ENCODE measurements around the gene GJD2. TPM values are rescaled to one million over a fixed set of nuclear protein-coding genes. Genes with fewer than 3 reads are reported as not detected.

Gene GJD2
- total RNA-seq, 1 experiment from 2014 or later, result not detected

DNA sequence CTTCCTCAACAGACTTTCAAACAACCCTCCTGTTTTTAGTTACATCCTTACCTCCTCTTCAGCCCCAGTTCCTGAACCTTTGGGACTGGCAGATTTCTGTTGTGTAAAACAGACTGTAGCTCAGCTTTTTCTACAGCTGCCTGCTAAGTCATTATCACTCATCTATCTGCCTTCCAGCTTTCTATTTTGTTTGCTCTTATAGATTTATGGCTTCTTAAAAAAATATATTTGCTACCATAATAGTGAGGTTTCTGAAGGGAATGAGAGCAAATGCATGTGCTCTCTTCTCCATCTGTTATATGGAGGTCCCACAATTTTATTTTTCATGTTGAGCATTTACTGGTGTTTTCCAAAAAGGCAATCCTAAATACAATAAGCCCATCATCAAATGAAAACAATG is 18.2 kb upstream of the GJD2 start:
- DNase-seq (ENCODE audit: low spot score), result no peak

DNA sequence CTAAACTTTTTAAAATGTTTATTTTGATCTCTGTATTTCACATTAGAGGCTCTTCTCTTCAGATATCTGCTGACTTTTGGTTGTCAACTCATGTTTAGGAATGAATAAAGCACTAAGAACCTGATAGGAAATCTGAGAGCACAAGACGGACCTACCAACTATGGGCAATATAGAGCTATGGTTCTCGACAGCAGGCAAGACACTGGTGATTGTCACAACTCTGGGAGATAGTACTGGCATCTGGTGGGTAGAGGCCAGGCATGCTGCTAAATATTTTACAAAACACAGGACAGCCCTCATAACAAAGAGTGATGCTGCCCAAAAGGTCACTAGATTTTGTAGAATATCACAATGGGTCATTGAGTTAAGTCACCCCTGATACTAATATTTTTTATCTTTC is 17.5 kb upstream of the GJD2 start:
- no peak for DNase-seq (ENCODE audit: low spot score)

DNA sequence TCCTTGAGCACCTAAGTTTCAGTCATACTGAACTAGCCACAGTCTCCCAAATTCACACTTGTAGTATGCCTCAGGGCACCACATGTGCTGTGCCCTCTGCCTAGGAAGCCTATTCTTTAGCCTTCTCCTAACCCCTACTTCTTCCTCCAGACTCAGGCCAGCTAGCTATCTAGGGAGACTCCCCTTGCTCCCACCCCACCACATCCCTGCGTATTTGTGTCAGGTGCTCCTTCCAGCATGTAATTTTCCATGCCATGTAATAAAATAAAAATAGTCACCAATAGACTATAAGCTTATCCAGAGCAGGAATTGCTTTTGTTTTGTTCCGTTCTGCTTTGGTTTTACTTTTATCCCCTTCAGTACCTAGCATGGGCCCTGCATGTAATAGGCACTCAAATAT is 14.9 kb upstream of the GJD2 start:
- no peak for DNase-seq (ENCODE audit: low spot score)

DNA sequence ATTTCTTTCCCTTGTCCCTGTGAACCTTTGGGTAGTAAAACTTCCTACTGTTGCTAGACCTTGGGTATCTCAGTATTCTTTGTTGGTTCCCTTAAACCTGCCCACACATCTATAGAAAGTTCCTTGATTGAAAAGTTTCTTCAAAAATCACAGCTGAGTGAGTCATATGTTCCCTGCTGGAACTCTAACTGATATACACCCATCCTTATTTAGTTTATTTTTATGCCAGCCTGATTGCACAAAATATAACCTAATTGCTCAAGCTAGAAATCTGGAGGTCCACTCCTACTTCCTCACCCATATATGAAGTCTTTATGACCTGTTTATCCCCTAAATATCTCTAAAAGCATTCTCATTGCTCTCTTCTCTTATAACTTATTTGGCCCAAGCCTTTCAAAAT is 13.7 kb upstream of the GJD2 start:
- no peak for DNase-seq (ENCODE audit: low spot score)

DNA sequence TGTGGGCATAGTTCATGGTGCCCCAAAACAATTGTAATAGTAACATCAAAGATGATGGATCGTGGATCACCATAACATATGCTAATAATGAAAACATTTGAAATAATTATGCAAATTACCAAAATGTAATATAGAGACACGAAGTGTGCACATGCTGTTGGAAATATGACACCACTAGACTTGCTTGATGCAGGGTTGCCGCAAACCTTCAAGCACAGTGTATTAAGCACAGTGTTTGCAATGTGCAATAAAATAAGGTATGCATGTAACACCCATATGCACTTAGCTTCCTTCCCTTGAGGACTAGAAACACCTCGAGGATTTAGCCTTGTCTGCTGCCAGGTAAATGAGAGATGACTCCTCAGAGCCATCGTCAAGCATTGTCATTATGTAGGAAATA is 10.9 kb upstream of the GJD2 start:
- no peak for DNase-seq (ENCODE audit: low spot score)

DNA sequence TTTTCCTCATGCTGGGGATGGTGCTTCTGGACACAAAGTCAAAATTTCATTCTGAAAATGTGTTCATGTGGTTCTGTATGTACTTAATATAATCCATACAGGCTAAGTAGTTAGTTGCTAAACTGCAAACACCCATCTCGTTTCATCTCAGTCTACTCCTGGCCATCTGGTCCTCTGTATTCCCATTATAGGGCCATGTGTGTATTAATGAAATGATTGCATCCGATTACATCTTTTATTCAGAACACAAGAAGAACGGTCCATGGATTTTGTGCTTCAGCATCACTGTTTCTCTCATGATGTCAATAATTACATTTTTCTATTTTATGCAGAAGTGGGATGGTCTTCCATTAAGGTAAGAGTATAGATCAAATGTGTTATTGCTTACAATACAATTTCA is 6.1 kb upstream of the GJD2 start:
- DNase-seq (ENCODE audit: low spot score), result no peak

DNA sequence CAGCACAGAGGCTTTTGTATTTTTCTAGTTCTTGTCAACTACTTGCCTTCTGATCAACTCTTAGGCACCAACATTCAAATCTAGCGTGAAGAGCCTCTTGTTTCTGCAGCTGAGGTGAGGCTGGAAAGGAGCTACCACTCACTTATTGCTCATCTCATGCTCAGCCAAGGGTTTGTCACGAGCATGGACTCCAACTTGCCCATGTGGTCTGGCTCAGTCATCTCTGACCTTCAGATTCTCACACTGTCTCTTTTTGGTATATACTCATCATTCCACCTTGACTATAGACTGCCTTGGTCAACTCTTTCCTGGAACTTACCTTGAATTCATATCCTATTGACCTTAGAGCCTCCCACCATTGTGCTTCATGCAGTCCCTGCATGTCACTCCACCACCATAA is 5.2 kb upstream of the GJD2 start:
- no peak for DNase-seq (ENCODE audit: low spot score)

DNA sequence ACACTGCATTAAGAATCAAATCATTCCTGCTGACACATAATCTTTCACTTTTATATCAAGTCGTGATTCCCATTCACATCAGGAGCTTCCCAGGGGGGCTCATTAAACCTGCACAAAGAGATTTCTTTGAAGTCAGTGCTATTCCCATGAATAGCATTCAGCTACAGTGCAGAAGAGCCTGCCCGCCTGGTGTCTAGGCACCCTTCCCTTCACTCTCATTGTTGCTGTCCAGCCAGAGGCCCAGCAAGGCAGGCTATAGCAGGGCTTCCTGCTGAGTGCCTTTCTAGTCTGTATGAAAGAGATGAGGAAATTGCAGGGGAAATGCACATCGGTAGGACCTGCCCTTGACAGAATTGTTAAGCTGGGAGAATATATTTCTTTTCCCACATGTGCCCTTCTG is 4.5 kb upstream of the GJD2 start:
- DNase-seq (ENCODE audit: low spot score), result no peak

DNA sequence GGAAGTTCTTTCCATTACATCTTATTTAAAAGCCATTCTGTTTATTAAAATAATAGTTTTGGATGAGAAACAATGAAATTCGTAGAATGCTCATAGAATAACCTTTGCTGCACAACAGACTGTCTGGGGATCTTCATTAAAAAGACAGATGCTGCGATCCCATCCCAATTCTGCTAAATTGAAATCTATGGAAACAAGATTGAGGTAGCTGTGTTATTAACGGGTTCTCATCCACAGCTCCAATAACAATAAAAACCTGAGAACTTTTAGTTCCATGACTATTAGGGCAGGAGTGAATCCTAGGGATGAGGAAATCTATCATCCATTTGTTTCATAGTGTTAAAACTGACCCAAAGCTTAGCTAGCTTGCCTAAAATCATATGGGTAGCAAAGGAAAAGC is 2.5 kb upstream of the GJD2 start:
- DNase-seq (ENCODE audit: low spot score), result no peak

DNA sequence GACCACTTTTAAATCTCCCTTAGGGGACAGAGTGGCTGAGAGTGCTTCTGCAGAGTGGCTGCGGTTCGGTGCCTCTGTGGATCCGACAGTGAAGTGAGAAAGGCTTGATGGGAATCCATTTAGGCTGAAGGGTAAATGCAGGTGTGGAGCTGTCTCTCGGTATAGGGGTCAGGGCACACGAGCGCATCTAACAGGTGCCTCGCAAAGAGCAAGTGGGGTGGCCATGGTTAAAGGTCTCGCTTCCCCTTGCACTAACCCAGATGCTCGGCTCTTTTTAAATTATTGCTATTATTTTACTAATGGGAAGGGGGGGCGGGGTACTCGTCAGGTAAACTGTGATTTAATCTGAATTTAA is 598 bp upstream of the GJD2 start:
- DNase-seq (ENCODE audit: low spot score), result no peak

DNA sequence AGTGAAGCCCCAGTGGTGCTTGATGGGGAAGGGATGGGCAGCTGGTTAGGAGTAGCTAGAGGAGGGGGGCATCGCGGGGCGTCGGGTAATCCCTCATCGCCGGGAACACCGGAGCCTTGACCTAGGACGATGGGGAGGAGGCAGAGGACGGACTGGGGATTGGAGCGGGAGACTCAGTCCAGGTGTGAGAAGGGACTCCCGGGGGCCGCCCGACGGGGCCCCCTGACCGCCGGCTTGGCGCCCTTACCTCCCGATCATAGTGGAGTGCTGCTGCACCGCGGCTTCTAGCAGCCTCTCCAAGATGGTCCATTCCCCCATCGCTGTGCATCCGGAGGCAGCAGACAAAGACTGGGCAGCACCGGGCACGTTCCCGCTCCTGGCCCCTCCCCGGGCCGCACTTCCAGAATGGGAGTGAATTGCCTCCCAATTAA is 612 bp downstream of the GJD2 start:
- DNase-seq (ENCODE audit: low spot score), result no peak

DNA sequence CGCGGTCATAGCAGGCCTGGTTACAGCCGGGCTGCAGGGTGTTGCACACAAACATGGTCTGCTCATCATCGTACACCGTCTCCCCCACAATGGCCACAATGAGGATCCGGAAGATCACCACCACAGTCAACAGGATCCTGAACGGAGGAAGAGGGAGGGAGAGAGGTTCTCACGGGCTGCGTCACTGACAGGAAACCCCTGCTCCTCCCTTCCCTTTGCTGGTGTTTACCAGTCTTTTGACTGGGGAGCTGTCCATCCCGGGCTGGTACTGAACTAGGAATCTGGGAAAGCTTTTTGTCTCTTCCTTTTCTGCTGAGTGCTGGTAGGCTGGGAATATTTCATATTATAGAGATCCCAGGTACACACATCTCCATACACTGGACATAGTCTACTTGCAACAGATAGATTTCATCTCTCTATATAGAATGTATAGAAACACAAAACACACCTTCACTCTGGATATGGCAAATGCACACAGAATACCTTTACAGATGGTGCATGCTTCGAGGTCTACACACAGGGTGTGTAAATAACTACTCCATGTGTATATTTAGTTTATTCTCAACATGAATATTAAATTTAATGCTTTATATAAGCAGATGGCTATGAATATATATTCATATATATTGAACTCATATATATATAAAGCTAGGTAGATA is 1.4 kb downstream of the GJD2 start:
- DNase-seq (ENCODE audit: low spot score), result peak; percentile 38

DNA sequence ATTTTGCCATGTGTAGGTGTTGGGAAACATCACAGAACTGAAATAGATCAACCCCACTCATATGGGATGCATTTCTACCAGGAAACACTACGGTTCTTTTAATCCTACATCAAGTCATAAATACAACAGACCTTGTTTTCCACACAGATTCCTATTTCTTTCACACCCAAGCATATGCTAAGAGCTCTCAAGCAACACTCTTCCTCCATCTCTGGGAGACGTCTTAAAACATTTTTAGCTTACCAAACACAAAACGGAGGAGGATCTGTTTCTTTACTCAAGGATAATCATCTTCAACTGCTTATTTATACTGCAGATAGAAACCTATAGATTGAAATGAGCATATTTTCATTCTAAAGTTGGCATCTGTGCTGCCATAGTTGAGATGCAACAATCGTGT is 5.1 kb downstream of the GJD2 start:
- DNase-seq (ENCODE audit: low spot score), result no peak

DNA sequence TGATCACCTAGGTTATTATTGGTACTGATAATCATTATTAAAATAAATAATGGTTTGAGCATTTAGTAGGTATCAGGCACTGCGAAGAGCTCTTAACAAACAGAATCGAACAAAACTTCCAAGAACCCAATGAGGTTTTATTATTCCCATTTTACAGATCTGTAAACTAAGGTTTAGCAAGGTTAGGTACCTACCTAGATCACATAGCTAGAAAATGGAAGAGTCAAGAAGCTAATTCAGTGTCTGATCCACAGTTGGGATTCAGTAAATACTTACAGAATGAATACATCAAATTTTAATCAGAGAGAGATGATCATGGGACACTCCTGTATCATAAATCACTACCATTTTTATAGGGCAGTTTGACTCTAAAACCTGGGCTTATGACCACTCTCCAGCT is 15.5 kb downstream of the GJD2 start:
- no peak for DNase-seq (ENCODE audit: low spot score)

DNA sequence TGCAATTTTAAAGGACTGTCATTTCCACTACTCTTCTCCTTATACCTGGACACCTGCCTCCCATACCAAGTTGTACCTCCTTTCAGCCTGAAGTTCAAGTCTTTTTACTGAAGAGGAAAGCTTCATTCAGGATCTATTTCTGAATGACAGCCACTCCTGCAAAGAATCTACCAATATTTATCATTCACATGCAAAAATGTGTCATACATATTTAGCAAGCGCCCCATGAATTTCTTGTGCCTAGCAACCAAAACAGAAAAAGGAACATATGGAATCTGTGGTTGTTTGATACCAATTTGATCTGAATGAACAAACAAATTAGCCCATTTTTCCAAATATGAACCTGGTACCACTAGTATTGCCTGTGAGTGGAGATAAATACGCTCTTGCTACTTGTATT is 16.8 kb downstream of the GJD2 start:
- no peak for DNase-seq (ENCODE audit: low spot score)

DNA sequence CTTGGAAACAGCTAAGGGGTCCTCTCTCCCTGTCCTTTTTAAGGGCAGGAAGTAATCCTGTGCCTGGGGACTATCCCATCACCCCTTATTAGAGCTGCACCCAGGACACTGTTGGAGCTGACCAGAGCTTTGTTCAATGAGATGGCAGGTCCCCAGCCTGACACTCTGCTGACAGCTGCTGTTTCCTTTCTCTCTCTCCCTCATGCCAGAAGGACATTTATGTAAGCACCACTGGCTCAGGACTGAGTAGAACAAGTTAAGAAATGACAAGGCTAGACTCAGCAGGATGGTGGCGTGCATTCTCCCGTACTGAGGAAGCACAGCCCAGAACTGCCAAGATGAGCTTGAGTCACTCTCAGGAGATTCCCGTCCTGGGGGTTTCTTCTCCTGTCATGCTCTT is 17.3 kb downstream of the GJD2 start:
- no peak for DNase-seq (ENCODE audit: low spot score)

DNA sequence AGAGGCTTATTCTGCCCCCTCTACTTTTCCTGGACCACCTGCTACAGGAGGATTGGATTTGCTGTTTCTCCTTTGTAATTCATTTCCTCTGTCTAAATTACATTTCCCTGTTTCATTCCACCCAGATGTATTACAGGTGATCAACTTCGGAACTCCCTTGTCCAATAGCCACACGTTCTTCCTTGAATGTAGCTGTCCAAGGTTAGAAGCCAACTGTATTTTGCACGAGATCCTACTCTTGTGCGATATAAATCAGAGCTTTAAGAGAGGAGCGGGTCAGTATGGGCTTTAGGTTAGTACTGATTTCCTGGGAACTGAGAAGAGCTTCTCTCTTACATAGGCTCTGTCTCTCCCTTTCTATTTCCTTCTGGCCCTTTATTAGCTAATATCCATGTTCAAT is 20.5 kb downstream of the GJD2 start:
- no peak for DNase-seq (ENCODE audit: low spot score)

DNA sequence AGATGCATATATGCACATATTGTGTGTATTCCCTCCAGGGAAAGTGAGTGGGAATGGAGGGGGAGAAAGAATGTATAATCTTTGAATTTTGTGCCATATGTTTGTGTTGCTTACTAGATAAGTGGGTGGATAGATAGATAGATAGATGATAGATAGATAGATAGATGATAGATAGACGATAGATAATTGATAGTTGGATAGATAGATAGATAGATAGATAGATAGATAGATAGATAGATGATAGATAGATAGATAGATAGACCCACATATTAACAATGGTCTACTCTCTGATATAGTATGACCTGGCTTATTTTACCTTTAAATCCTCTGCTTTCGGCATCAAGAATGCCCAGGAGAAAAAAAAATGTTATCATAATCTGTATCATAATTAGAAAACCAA is 21.2 kb downstream of the GJD2 start:
- no peak for DNase-seq (ENCODE audit: low spot score)

DNA sequence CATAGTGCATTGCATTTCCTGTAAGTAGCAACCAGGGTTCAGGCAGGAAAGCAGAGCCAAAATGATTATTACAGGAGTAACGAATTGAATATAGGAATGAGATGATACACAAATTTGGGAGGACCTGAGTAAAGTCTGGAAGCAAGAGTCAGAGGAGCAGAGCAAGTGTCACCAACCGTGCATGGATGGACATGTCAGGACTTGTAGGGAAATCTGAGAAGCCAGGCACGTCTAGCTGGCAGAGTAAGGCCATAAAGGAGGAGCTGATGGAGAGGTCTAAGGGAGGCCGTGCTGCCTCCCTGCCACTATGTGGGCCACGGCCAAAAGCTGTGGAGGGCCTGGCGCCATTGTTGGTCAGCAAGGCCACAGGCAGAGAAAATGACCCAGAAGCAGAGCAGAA is 22.4 kb downstream of the GJD2 start:
- DNase-seq (ENCODE audit: low spot score), result no peak

DNA sequence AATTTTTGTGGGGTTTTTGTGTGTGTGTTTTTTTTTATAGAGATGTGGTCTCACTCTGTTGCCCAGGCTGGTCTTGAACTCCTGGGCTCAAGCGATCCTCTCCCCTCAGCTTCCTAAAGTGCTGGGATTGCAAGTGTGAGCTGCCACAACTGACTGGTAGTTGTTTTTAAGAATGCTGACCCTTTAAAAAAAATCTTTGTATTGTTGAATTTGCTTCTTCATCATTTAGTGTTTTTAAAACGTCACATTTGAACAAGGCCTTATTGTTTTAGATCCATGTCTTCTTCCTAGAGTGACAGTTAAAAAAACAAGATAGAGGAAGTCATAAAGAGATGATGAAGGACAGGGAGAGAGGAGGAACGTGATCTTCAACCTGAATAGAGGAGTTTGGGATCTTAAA is 24.1 kb downstream of the GJD2 start:
- DNase-seq (ENCODE audit: low spot score), result no peak

DNA sequence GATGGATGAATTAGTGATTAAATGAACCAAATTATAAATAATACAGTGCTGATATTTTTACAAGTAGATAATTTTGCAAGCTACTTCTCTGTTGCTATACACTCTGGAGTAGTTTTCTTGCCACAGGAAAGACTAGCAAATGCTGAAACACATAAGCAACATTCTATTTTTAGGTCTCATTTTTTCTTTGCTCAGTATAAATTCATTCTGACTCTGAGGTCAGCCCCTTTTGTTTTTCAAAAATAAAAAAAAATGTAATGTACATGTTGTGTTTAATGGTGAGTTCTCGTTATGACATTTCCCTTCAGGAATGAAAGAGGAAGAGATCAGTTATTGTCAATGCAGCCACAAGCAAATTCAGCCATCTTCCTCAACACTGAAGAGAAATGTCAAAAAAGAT is 24.9 kb downstream of the GJD2 start:
- no peak for DNase-seq (ENCODE audit: low spot score)

DNA sequence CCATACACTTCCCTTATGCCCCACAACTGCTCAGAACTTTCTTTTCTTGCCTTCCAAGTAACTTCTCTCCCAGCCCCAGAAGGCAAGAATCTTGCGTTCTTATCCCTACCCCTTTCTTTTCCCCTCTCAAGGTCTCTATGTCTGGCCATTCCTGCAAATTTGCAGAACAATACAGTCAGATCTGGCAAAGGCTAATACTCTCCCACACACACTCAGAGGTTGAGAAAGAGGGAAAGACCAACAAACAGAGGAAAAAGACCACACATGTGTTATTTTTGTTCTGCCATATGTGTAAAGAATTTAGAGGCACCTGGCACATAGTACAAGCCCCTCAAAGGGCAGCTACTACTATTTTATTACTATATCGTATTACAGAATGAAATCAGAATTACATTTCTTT is 25.7 kb downstream of the GJD2 start:
- no peak for DNase-seq (ENCODE audit: low spot score)

DNA sequence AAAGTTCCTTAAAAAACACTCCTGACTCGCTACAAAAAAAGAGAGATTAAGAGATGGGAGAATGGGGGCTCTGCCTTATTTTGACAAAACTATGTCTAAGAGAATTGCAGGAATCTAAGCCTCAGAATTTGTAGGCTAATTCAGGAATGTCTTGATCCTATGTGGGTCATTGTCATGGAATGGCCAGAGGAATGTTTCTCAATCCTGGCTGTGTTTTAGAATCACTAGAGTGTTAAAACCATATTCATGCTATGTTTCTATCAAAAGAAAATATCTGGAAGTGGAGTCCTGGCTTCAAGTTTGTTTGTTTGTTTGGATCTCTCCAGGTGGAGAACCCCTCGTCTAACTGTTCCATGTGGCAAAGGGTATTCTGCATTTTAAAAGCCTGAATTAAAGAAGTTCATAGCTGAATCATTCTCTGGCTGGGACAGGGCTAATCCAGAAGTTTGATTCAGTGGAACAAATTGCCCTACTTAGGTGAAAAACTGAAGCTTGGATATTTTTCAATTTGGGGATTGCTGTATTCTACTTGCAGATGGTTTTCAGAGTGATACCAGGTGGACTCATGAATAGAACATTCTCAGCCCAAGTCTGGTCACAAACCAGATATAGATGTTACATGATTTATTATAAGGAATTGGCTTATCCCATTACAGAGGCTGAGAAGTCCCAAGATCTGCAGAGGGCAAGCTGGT is 28.2 kb downstream of the GJD2 start:
- no peak for DNase-seq (ENCODE audit: low spot score)

DNA sequence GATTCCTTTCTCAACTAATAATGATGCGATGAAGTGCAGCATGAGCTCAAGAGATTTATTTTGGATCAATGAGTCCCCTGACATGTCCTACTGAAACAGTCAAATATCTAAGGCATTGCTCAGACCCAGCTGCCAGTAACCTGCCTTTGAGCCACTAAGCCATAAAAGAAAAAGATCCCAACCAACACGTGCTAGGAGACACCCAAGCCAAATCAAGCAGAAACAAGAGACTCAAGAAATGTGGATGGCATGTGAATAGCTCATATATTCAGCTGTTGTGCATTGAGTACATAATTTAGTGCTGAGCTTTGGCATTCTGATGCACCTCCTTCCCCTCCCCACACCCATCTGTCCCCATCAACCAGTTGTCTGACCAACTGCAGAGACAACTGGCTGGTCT is 29.2 kb downstream of the GJD2 start:
- DNase-seq (ENCODE audit: low spot score), result no peak
